NCI-H1417 treated with DMSO at 0.1 percent for 48 hours (cell line): ENCODE results near the gene RNU6-8.

Experiments used
- DNase-seq: peaks from one replicate; lab custom pipeline; 2025; lab: John Stamatoyannopoulos, UW

RNU6-8 gene

GRCh38 chr14:32203928-32204357 lies 874 bp upstream of the RNU6-8 start:
- no peak for DNase-seq

GRCh38 chr14:32202491-32202997 lies 525 bp downstream of the RNU6-8 start:
- no peak for DNase-seq

- peak; percentile 37 for DNase-seq
These were observed 1.1 kb downstream of the RNU6-8 start, which contains the start of gene RNU6-7 for GRCh38 chr14:32201816-32202490. RNU6-7 (plus strand) TSS chr14:32202045.

GRCh38 chr14:32201193-32201815 lies 1.8 kb downstream of the RNU6-8 start:
- DNase-seq = peak; percentile 74

GRCh38 chr14:32200368-32201192 lies 2.5 kb downstream of the RNU6-8 start:
- no peak for DNase-seq

- no peak for DNase-seq
These were observed 5.2 kb downstream of the RNU6-8 start for GRCh38 chr14:32197919-32198318.

- DNase-seq = no peak
These were observed 7.4 kb downstream of the RNU6-8 start for GRCh38 chr14:32195636-32196035.

GRCh38 chr14:32193532-32193931 lies 9.5 kb downstream of the RNU6-8 start:
- DNase-seq = no peak

GRCh38 chr14:32192712-32193373 lies 10.2 kb downstream of the RNU6-8 start:
- DNase-seq = no peak

GRCh38 chr14:32190673-32191072 lies 12.4 kb downstream of the RNU6-8 start:
- DNase-seq = no peak

- no peak for DNase-seq
These were observed 13.3 kb downstream of the RNU6-8 start for GRCh38 chr14:32189811-32190210.

- DNase-seq = no peak
These were observed 16.8 kb downstream of the RNU6-8 start for GRCh38 chr14:32186248-32186647.

GRCh38 chr14:32185097-32185496 lies 18.0 kb downstream of the RNU6-8 start:
- DNase-seq = no peak

- DNase-seq = no peak
These were observed 19.7 kb downstream of the RNU6-8 start for GRCh38 chr14:32183151-32184058.

- no peak for DNase-seq
These were observed 31.6 kb downstream of the RNU6-8 start for GRCh38 chr14:32171469-32171868.

GRCh38 chr14:32169191-32169590 lies 33.9 kb downstream of the RNU6-8 start:
- no peak for DNase-seq

GRCh38 chr14:32167907-32168306 lies 35.2 kb downstream of the RNU6-8 start:
- no peak for DNase-seq

GRCh38 chr14:32166924-32167323 lies 36.1 kb downstream of the RNU6-8 start:
- no peak for DNase-seq

GRCh38 chr14:32166029-32166428 lies 37.0 kb downstream of the RNU6-8 start:
- DNase-seq = no peak
